ENCODE measurements around the gene GID8.

DNA sequence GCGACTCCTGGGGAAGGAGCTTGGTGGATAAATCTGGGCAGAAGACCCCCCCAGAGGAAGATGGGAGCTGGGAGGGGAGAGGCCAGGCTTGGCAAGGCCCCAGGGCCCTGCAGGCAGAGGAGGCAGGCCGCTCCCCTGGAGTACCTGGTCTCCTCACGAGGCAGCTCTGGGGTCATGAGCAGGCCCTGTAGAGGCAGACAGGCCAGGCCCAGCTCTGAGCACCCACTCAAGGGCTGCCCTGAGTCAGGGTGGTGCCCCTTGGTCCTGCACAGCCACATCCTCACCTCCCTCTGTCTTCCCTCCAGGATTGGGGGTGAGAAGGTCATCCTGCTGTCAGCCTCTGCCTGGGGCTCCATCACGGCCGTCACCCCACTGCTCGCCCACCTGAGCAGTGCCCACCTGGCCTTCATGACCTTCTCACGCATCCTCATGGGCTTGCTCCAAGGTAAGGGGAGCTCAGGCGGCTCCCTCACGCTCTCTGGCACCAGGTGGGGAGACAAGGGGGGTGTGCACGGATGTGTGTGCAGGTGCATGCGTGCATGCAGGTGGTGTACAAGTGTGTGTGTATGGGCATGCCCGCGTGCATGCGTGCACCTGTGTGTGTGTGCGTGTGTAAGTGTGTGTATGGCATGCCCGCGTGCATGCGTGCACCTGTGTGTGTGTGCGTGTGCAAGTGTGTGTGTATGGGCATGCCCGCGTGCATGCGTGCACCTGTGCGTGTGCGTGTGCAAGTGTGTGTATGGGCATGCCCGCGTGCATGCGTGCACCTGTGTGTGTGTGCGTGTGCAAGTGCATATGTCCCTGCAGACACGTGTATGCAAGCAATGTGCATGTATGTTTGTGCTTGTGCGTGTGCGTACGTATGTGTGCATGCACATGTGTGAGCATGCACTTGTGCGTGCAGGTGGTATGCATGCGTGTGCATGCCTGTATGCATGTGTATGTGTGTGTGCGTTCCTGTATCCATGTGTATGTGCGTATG lies 19.5 kb downstream of the GID8 start:
- TF ChIP-seq, protein P1, sequence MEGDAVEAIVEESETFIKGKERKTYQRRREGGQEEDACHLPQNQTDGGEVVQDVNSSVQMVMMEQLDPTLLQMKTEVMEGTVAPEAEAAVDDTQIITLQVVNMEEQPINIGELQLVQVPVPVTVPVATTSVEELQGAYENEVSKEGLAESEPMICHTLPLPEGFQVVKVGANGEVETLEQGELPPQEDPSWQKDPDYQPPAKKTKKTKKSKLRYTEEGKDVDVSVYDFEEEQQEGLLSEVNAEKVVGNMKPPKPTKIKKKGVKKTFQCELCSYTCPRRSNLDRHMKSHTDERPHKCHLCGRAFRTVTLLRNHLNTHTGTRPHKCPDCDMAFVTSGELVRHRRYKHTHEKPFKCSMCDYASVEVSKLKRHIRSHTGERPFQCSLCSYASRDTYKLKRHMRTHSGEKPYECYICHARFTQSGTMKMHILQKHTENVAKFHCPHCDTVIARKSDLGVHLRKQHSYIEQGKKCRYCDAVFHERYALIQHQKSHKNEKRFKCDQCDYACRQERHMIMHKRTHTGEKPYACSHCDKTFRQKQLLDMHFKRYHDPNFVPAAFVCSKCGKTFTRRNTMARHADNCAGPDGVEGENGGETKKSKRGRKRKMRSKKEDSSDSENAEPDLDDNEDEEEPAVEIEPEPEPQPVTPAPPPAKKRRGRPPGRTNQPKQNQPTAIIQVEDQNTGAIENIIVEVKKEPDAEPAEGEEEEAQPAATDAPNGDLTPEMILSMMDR (IDR thresholded peaks at IDR 0.05) = no peak
- TF ChIP-seq SMC3 (IDR thresholded peaks at IDR 0.05; ENCODE audit: low read depth, low read length) (no peak), YY1 (IDR thresholded peaks at IDR 0.05; ENCODE audit: low read depth) (no peak), MXI1 (IDR thresholded peaks at IDR 0.05; ENCODE audit: low read depth, low read length) (no peak), RFX5 (IDR thresholded peaks at IDR 0.05; ENCODE audit: low read length) (no peak), TEAD4 (IDR thresholded peaks at IDR 0.05; ENCODE audit: borderline replicate concordance, insufficient read depth) (no peak)
- TF ChIP-seq, protein P2, sequence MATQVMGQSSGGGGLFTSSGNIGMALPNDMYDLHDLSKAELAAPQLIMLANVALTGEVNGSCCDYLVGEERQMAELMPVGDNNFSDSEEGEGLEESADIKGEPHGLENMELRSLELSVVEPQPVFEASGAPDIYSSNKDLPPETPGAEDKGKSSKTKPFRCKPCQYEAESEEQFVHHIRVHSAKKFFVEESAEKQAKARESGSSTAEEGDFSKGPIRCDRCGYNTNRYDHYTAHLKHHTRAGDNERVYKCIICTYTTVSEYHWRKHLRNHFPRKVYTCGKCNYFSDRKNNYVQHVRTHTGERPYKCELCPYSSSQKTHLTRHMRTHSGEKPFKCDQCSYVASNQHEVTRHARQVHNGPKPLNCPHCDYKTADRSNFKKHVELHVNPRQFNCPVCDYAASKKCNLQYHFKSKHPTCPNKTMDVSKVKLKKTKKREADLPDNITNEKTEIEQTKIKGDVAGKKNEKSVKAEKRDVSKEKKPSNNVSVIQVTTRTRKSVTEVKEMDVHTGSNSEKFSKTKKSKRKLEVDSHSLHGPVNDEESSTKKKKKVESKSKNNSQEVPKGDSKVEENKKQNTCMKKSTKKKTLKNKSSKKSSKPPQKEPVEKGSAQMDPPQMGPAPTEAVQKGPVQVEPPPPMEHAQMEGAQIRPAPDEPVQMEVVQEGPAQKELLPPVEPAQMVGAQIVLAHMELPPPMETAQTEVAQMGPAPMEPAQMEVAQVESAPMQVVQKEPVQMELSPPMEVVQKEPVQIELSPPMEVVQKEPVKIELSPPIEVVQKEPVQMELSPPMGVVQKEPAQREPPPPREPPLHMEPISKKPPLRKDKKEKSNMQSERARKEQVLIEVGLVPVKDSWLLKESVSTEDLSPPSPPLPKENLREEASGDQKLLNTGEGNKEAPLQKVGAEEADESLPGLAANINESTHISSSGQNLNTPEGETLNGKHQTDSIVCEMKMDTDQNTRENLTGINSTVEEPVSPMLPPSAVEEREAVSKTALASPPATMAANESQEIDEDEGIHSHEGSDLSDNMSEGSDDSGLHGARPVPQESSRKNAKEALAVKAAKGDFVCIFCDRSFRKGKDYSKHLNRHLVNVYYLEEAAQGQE (IDR thresholded peaks at IDR 0.05; ENCODE audit: low read depth, low read length) = no peak

Data from SK-N-SH (cell line).